Measurements from ENCODE around the gene TSR3.

TSR3 gene

DNA sequence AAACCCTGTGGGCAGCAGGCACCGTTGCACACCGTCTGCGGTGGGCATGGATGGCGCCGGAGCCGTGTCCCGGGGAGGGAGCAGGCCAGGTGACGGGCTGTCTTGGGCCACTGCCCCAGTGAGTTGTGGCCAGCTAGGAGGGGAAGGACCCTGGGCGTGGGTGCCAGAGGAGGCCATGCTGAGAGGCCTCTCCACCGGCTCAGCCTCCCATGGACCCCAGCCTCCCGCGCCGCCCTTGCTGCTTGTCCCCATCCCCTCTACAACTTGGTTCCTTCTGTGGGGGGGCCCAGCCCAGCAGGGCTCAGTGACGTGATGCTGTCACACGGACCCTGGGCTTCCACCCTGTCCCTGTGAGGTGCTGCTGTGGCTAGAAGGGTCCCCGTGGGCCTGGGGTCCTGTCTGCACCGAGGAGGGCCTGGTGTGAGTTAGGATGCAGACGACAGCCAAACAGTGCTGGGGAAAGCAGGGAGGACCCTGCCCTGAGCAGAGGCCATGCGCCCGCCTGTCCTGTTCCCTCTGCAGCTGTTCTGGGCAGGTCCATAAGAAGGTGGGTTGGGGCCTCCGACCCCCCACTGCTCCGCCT, 30.9 kb downstream of the TSR3 start:
- no peak overlapping the region for H3K4me3 ChIP-seq (ENCODE audit: low read length)
- TF ChIP-seq, protein P1, sequence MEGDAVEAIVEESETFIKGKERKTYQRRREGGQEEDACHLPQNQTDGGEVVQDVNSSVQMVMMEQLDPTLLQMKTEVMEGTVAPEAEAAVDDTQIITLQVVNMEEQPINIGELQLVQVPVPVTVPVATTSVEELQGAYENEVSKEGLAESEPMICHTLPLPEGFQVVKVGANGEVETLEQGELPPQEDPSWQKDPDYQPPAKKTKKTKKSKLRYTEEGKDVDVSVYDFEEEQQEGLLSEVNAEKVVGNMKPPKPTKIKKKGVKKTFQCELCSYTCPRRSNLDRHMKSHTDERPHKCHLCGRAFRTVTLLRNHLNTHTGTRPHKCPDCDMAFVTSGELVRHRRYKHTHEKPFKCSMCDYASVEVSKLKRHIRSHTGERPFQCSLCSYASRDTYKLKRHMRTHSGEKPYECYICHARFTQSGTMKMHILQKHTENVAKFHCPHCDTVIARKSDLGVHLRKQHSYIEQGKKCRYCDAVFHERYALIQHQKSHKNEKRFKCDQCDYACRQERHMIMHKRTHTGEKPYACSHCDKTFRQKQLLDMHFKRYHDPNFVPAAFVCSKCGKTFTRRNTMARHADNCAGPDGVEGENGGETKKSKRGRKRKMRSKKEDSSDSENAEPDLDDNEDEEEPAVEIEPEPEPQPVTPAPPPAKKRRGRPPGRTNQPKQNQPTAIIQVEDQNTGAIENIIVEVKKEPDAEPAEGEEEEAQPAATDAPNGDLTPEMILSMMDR (conservative IDR thresholded peaks at IDR 0.05; ENCODE audit: low read depth, low read length) = no peak
- no peak for DNase-seq (ENCODE audit: low read depth)

DNA sequence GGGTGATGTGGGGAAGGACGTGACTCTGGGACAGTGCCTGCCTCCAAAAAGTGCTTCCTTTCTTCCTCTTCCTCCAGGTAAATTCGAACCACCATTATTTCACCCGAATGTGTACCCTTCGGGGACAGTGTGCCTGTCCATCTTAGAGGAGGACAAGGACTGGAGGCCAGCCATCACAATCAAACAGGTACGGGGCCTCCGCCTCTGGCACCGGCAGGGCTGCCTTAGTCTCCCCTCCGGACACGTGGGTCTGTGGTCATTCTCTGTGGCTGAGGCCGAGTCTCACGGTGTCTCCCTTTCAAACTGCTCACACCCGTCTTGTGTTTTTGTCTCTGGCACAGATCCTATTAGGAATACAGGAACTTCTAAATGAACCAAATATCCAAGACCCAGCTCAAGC, 31.6 kb downstream of the TSR3 start:
- TF ChIP-seq, protein P1 (conservative IDR thresholded peaks at IDR 0.05; ENCODE audit: low read depth, low read length) = no peak
- no peak overlapping the region for H3K4me3 ChIP-seq (ENCODE audit: low read length)
- no peak for DNase-seq (ENCODE audit: low read depth)

DNA sequence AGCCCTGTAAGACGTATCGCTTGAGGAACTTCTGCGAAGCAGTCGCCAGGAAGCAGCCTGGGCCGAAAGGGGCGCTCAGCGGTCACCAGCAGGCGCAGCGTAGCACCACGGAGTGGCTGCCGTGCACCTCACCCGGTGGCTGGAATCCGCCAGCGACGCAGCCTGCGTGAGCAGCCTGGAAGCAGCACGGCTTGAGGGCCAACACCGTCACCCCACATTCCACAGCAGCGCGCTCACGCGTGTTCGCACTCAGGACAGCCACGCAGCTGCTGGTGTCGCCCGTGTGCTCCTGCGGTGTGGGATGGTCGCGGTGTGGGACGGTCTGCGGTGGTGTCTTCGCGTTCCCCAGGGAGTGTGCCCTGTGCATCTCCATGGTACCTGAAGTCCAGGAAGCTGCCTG, 32.6 kb downstream of the TSR3 start:
- no peak for DNase-seq (ENCODE audit: low read depth)
- no peak overlapping the region for H3K4me3 ChIP-seq (ENCODE audit: low read length)
- TF ChIP-seq, protein P1 (conservative IDR thresholded peaks at IDR 0.05; ENCODE audit: low read depth, low read length) = no peak

DNA sequence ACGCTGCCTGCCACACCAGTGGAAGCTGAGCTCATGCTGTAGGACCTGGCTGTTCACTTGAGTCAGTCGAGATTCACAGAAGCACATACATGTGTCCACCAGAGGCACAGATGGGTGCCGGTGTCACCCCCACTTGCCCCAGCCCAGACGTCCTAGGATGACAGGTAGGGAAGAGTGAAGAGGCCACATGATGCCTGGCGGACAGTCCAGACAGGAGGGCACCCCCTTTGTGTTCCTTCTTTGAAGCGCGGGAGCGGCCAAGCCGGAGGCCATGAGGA, 33.5 kb downstream of the TSR3 start:
- no peak overlapping the region for H3K4me3 ChIP-seq (ENCODE audit: low read length)
- DNase-seq (ENCODE audit: low read depth) = no peak
- TF ChIP-seq, protein P1 (conservative IDR thresholded peaks at IDR 0.05; ENCODE audit: low read depth, low read length) = no peak

DNA sequence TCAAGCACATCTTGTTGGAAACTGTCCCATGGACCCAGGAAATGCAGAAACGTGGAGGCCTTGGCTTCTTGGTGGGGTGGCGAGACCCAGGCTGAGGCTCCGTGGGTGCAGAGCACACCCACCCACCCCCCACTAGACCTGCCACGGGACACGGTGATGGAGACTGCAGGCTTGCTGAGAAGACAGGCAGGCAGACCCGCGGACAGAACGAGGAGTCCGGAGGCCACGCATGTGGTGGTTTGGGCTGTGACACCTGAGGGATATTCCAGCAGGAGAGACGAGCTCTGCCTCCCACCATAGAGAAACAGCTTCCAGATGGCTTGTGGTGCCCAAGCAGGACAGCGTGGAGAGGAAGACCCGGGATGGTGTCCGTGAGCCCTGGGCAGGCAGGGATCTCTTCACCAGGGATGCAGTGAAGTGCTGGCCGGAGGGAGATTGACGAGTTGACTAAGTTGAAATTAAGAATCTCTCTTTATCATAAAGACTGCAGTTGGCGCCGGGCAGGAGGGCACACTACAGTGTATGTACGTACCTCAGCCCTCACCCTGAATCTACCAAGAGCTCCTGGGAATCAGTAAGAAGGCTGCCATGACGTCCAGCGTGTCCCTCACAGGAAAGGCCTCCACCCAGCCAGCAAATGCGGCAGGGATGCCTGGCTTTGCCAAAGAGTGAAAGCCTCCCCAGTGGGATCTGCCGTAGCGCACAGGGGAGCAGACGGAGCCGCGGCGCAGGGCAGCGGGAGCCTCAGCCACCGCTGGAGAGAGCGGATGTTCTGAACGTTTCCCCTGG, 34.0 kb downstream of the TSR3 start:
- DNase-seq (ENCODE audit: low read depth) = no peak
- TF ChIP-seq, protein P1 (conservative IDR thresholded peaks at IDR 0.05; ENCODE audit: low read depth, low read length) = no peak
- H3K4me3 ChIP-seq (ENCODE audit: low read length) = no peak overlapping the region

DNA sequence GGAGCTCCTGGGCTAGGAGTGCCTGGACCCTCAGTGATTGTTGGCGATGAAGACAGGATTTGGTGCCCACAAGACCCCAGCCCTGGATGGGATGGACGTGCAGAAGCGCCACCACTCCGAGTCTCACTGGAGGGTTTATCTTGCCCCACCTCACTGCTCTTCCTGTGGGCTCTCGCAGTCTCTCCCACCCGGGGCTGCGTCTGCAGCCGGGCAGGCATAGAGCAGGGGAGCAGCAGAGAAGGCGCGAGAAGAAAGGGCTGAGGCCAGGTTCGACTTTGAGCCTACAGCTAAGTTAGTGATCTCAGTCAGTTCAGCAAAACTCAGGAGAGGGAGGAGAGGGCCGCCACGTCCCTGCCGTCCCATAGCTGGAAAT, 35.7 kb downstream of the TSR3 start:
- TF ChIP-seq, protein P1 (conservative IDR thresholded peaks at IDR 0.05; ENCODE audit: low read depth, low read length) = no peak
- no peak for DNase-seq (ENCODE audit: low read depth)
- no peak overlapping the region for H3K4me3 ChIP-seq (ENCODE audit: low read length)

Measured in retinal pigment epithelial cell (primary cell).